Stromal cell of bone marrow (primary cell): ENCODE results near the gene GRM1.
"Not testable (repeated sequence)": the region's sequence is repeated elsewhere in the genome, so short reads cannot be mapped to it uniquely, and the experiment has no call there.

Experiments
- DNase-seq: peaks from one replicate; pipeline ENCODE4 v3.0.0-alpha.2; 2012; ENCODE audit warnings: low read depth

Gene GRM1

DNA sequence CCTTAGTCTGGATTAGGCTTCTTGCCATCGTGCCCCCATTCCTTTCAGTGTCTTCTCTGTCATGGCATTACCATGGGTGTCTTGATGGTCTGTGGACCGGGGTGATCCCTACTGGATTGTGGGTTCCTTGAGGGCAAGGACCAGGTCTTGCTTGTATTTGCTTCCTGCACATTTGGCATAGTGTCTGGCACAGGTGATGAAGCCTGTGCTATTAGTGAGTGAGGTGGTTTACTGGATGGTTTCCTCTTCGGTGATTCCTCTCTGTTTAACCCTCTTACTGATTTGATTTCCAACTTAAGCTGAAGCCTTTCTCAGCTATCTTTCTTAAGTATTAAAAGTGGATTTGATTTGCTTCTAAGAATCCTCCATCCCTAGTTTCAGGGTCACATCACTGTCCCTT lies 162.3 kb downstream of the GRM1 start:
- no peak for DNase-seq

- no peak for DNase-seq
These were observed 162.8 kb downstream of the GRM1 start for GRCh38 chr6:146191612-146192011.

DNA sequence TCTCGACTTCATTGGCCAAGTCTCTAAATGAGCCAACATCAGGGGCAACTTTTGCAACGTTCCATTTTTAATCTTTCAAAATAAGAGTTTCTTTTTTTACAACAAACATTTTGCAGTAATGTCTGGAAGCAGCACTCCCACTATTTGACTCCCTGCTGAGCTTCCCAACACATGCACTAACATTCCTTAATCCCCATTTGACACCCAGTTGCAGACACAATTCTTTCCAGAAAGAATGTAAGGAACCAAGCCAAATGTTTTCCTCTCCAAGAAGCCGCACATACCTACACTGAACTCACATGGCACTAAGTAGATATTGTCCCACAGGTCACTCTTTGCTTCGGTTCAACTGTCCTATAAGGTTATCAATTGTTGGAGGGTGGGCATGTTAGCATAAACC lies 165.6 kb downstream of the GRM1 start:
- DNase-seq, result no peak

- no peak for DNase-seq
These were observed 171.3 kb downstream of the GRM1 start for GRCh38 chr6:146200176-146200575.

DNA sequence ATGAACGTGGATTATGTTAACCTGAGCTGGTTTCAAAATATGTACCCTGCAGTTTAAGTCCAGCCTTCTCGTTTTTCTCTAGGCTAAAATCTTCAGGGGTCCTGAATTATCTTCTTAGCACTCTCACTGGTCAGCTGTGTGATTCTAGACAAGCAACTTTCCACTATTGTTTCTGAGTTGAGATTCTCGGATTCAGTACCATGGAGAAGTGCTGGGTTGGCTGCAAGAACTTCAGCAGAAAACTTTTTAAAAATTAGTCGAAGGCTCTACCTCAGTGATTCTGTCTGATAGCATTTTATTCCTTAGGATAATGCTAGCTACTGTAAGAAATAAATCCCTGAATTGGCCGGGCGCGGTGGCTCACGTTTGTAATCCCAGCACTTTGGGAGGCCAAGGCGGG lies 173.7 kb downstream of the GRM1 start:
- no peak for DNase-seq

DNA sequence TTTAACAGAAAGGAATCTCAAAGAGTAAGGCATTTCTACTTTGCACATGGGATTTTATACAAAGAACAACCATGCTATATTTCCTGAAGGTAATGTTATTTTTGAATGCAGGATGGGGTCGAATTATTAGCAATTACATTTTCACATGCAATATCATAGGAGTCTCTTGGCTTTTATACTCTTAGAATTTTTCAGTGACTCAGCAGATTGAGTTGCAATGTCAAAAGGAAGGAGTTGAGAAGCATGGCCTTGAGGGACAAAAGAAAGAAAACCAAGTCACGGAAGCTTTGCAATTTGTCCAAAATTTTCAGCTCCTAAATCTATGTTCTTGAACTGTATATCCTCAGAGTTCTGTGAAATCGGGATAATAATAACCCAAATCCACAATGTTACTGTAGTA lies 181.1 kb downstream of the GRM1 start:
- no peak for DNase-seq

- no peak for DNase-seq
These were observed 181.7 kb downstream of the GRM1 start for GRCh38 chr6:146210406-146211083.

DNA sequence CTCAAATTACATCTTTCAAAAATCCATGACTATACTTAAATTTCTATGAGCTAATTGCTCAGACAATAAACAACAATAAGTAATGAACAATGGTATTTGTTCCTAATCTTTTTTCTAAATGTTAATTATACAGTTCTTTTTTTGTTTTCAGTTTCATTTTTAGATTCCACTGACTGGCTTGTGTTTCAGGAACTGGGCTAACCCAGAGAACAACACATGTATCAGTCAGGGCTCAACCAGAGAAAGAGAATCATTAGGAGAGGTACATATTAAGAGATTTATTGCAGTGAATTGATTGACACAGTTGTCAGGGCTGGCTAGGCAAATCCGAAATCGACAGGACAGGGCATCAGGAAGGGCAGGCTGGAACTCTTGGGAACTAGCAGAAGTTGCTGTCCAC lies 182.8 kb downstream of the GRM1 start:
- no peak for DNase-seq

GRCh38 chr6:146212781-146213180 lies 183.9 kb downstream of the GRM1 start:
- no peak for DNase-seq

DNA sequence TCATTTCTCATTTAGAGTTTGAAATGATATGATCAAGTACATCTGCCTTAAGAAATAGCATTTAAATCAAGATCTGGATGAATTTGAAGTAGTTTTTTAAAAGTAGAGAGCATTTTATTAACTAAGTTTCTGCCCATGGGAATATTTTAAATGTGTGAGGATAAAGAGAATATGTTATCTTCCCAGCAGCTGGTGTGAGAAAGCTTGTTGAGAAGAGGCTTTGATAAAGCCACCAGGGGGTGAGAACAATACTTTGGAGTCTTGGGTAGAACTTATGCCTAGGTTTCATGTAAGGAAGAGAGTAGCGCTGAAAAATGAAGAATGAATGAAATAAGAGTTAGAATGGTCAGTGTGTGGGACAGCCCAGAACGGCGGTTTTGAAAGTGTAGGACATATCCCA lies 190.2 kb downstream of the GRM1 start:
- DNase-seq, result no peak

DNA sequence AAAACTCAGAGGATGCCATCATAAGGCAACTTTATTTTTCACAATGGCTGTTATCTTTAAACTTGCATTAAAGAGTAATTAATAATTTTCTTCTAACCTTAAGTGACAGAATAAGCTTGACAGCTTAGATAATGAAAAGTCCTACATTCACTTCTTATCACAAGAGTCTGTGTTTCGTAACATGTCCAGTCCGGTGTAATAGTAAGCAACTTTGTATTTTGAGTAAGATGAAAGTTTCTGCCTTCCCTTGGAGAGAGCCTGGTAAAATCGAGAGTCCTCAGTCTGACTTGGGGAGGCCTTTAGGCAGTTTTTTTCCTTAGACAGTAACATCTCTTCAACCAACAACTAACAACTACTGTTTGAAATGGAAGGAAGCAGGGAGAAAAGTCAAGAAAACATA lies 195.6 kb downstream of the GRM1 start:
- no peak for DNase-seq

DNA sequence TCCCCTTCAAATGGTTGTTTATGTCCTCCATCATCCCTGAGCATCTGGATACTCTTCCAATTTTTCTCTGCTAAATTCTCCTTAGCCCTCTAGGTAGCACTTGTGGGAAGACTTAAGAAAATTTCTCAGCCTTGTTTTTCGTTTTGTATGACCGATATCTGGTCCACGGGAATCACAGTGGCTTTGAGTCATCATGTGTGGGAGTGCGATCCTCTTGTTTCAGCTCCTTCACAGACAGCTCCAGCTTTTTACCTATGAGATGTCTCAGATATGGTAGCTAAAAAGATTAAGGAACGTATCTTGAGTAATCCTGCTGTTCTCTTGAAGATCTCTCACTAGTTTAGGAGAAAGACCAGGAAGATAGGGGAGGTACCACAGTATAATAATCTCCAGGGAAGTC lies 196.1 kb downstream of the GRM1 start:
- no peak for DNase-seq

DNA sequence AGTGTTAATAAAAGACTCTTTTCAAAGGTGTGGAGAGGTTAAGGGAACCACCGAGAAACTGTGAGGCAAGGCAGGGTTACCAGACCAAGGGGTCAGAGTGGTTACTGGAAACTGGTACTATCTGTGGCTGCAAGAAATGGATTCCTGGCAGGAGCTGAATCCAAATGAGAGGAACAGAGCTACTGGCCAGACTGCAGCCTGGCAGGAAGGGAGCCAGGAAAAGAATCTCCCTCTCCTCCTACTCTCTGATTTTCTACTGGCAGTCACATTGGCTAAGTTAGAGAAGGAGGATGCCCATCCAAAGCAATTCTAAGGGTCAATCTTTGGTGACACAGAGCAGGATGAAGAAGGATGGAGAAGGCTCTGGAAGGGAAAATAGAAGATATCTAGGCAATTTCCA lies 211.5 kb downstream of the GRM1 start:
- no peak for DNase-seq

GRCh38 chr6:146240807-146241206 lies 211.9 kb downstream of the GRM1 start:
- no peak for DNase-seq

DNA sequence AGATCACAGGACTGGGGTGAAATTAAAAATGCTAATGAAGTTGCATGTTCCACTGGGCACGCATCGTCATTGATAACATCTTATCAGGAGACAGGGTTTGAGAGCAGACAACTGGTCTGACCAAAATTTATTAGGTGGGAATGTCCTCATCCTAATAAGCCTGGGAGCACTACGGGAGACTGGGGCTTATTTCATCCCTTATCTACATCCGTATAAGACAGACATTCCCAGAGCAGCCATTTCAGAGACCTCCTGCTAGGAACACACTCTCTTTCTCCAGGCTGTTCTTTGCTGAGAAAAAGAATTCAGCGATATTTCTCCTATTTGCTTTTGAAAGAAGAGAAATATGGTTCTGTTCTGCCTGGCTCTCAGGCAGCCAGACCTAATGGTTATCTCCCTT lies 214.8 kb downstream of the GRM1 start:
- not testable (repeated sequence) for DNase-seq

GRCh38 chr6:146244630-146245143 lies 215.8 kb downstream of the GRM1 start:
- DNase-seq, result no peak

GRCh38 chr6:146246028-146246427 lies 217.2 kb downstream of the GRM1 start:
- no peak for DNase-seq

- no peak for DNase-seq
These were observed 224.8 kb downstream of the GRM1 start for GRCh38 chr6:146253691-146254090.

DNA sequence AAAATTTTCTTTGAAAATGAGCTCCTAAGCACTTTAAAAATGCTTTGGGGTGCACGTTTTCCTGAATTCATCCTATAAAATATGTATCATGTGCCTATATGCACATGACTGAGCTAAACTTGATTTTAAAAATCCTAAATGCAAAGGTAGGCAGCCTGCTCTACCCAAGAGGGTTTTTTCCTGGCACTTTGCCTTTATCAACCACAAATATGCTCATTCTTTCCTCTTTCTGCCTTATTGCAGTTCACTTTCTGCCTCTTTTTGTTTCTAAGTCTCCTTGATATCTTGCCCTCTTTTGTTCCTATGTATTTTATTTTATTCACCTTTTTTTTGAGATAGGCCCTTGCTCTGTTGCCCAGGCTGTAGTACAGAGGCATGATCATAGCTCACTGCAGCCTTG lies 229.3 kb downstream of the GRM1 start:
- no peak for DNase-seq

GRCh38 chr6:146260886-146261285 lies 232.0 kb downstream of the GRM1 start:
- no peak for DNase-seq

- DNase-seq, result no peak
These were observed 236.2 kb downstream of the GRM1 start for GRCh38 chr6:146265056-146265455.

GRCh38 chr6:146267447-146267846 lies 238.6 kb downstream of the GRM1 start:
- no peak for DNase-seq

- DNase-seq, result no peak
These were observed 239.1 kb downstream of the GRM1 start for GRCh38 chr6:146267946-146268345.

DNA sequence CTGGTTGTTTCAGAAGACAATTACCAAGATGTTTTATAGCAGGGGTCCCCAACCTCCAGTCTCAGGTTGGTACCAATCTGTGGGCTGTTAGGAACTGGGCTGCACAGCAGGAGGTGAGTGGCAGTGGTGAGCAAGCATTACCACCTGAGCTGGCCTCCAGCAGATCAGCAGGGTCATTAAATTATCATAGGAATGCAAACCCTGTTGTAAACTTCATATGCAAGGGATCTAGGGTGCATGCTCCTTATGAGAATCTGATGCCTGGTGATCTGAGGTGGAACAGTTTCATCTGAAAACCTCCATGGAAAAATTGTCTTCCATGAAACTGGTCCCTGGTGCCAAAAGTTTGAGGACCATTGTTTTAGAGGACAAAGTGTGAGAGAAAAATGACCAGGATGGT lies 240.6 kb downstream of the GRM1 start:
- DNase-seq, result no peak
